ENCODE data around the gene OR1L8.

The OR1L8 gene

GRCh38 chr9:122518226-122518625, 65.0 kb downstream of the OR1L8 start:
- DNase-seq (ENCODE audit: low read depth), result no peak
